ENCODE measurements around the gene ECSIT.

DNA sequence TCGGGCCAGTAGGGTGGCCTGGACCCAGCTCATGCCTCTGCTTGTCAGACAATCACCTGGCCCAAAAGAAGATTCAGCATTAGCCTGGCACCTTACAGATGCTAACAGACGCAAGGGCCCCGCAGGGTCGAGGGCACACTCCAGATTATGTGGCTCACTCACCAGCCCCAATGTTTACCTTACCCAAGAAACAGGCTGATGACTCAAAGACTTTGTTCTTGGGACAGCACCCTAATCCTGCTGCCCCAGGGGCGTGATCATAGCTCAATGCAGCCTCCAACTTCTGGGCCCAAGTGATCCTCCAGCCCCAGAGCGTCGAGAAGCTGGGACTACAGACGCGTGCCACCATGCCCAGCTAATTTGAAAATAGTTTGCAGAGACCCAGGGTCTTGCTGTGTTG is 9.8 kb downstream of the ECSIT start:
- TF ChIP-seq, protein P1, sequence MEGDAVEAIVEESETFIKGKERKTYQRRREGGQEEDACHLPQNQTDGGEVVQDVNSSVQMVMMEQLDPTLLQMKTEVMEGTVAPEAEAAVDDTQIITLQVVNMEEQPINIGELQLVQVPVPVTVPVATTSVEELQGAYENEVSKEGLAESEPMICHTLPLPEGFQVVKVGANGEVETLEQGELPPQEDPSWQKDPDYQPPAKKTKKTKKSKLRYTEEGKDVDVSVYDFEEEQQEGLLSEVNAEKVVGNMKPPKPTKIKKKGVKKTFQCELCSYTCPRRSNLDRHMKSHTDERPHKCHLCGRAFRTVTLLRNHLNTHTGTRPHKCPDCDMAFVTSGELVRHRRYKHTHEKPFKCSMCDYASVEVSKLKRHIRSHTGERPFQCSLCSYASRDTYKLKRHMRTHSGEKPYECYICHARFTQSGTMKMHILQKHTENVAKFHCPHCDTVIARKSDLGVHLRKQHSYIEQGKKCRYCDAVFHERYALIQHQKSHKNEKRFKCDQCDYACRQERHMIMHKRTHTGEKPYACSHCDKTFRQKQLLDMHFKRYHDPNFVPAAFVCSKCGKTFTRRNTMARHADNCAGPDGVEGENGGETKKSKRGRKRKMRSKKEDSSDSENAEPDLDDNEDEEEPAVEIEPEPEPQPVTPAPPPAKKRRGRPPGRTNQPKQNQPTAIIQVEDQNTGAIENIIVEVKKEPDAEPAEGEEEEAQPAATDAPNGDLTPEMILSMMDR (IDR thresholded peaks at IDR 0.05) = no peak
- no peak for TF ChIP-seq POLR2A (IDR thresholded peaks at IDR 0.05)
